Activated T-cell treated with anti-CD3 and anti-CD28 coated beads, Interleukin-2, amount 50 U/mL, for 72 hours (primary cell): ENCODE measurements around the gene GJD3. TPM values are rescaled to one million over a fixed set of nuclear protein-coding genes. Genes with fewer than 3 reads are reported as not detected.

Experiments
- ATAC-seq, 2 donors: fragments of 150-1000 bp; cut with Tn5 transposase; replicated peaks in 1 of 2; 2 replicates each; pipeline ENCODE4 v1.10.0; 2021; ENCODE audit warnings: moderate library complexity in 2 of 2, mild to moderate bottlenecking in 1 of 2
- DNase-seq, 2 donors: peaks; one replicate each; pipeline ENCODE4 v3.0.0; 2021 to 2022; ENCODE audit warnings: mixed read lengths in 1 of 2
- H3K27ac Mint-ChIP-seq: one replicate; pipeline ENCODE4 v1.8.0; 2022; ENCODE audit warnings: mild to moderate bottlenecking, moderate library complexity, mixed read lengths
- H3K27me3 Mint-ChIP-seq: one replicate; pipeline ENCODE4 v1.8.0; 2022; ENCODE audit warnings: low read depth, mixed read lengths
- H3K36me3 Mint-ChIP-seq, 2 donors: one replicate each; pipeline ENCODE4 v1.8.0; 2022; ENCODE audit warnings: mixed read lengths in 2 of 2, mild to moderate bottlenecking in 1 of 2; ENCODE audit not compliant: insufficient read depth in 2 of 2
- H3K4me1 Mint-ChIP-seq: one replicate; pipeline ENCODE4 v1.8.0; 2022; ENCODE audit warnings: low read depth, mixed read lengths
- H3K4me3 Mint-ChIP-seq, 2 donors: one replicate each; pipeline ENCODE4 v1.8.0; 2022; ENCODE audit warnings: mild to moderate bottlenecking in 2 of 2, mixed read lengths in 2 of 2, moderate library complexity in 2 of 2
- H3K9me3 Mint-ChIP-seq, 2 donors: one replicate each; pipeline ENCODE4 v1.8.0; 2022; ENCODE audit warnings: mixed read lengths in 2 of 2
- total RNA-seq, 2 donors: library from RNA; stranded (reverse); gene quantifications; one replicate each; pipeline ENCODE4 v1.2.3, GENCODE V29; 2022

The GJD3 gene
- total RNA-seq, 2 donors from 2014 or later: not detected

DNA sequence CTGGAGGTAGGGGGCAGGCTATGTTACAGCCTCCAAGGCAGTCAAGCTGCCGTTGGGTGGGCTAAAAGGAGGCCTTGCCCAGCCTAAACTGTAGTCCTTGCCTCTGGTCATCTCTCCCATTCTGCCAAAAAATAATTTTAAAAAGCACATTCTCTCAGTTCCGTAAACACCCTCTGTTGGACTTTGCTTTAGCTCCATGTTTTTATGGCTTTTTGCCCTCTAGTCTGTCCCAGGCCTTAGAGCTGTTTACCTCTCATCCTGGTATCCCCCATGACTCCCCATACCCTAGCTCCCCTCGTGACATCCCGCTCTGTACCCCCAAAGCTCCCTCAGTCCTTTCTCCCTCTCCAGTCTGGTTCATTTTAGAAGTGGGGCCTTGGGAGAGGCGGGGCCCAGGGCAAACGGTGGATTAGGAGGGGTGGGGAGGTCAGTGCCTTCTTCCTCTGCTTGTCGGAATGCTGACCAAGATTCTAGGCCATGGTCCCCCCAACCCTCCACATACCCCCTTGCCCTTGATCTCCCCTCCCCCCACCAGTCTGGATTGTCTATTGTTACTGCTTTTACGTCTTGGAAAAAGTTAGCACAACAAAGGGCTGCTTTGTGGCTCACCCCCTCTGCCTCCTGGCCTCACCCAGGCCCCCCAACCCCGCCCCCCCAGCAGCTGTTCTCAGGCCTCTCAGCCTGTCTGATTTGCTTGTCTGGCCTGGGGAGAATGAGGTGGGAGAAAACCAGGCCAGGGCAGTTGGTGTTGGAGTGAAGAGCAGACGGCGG lies 18.4 kb downstream of the GJD3 start:
- Mint-ChIP-seq H3K27me3 (no peaks in the 10 kb centered on the region), H3K9me3 (no peaks in the 10 kb centered on the region), H3K4me1 (peaks cover 57% of the 10 kb centered on the region), H3K27ac (peak overlapping the region; percentile 75), H3K4me3 (peak overlapping the region; percentile 47 to 80), H3K36me3 (no peaks in the 10 kb centered on the region)
- DNase-seq (no peak), ATAC-seq (no peak)

DNA sequence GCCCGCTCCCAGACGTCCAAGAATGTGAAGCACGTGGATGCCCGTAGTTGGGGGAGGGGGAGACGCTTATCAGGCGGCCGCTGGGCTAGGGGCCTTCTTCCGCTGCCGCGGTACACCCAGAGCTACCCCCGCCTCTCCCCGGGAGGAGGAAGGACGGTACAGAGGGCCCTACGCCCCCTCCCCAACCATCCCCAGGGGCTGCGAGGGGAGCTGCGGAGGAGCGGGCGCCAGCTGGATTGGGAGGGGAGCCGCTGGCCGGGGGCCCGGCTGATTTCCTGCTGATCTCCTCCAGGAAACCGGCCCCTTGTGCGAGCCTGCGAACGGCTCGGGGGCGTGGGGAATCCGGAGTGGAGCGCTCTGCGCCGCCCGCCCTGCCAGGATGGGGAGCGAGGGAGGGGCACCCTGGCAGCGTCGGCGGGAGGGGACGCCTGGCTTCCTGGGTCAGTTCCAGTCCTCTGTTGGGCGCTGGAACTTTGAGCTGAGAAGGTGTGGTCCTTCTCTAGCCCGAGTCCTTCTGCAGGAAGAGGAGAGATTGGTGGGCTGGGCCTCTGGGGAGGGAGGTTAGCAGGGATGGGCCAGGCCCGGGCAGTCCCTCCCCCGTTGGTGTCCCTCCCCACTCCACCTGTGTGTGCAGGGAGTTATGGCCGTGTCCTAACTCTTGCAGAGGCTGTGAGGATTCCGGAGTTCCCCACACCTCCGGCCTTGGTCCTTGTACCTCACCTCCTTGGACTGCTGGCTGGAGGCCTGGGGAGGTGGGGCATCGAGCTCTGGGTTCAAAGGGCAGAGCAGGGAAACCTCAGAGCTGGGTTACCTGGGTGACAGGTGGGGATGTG lies 19.2 kb downstream of the GJD3 start:
- Mint-ChIP-seq H3K4me3 (peak overlapping the region; percentile 56 to 80), H3K27me3 (no peaks in the 10 kb centered on the region), H3K4me1 (peaks cover 63% of the 10 kb centered on the region), H3K27ac (no peak overlapping the region), H3K36me3 (no peaks in the 10 kb centered on the region), H3K9me3 (no peaks in the 10 kb centered on the region)
- DNase-seq (peak in 1 of 2 donors; percentile 46), ATAC-seq (peak in 1 of 2 donors; percentile 10)

DNA sequence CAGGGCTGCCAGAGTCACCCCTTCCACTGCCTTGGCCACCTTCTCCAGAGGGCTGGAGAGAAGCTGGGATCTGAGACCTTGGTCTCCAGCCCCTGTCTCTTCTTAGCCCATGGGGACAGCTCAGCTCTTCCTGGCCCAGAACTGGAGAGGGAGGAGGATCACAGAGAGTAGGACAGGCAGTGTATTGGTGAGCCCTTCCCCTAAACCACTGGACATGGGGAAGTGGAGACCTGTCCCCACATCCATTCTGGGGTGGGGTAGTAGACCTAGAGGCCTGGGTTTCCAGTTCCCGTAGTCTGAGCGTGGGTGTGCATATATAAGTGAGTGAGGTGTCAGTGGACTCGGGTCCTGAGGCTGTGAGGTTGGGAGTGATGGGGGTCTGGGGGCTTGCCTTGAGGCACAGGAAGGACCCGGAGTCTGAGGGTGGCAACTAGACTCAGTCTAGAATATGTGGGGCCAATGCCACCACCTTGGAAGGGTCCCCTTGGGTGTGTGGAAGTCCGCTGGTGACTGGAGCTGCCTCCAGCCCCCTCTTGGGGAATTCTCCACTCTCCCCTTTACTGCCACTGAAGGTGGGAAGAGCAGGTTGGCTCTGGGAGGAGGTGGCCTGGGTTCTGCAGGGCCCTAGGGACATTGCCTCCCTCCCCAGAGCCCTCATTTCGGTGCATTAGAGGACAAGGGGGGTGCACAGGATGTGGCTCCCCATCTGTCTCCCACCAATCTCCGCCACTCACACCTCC lies 19.9 kb downstream of the GJD3 start:
- DNase-seq (no peak), ATAC-seq (no peak)
- no peaks in the 10 kb centered on the region for H3K27me3 Mint-ChIP-seq
- peak overlapping the region; percentile 56 to 80 for H3K4me3 Mint-ChIP-seq
- no peaks in the 10 kb centered on the region for H3K9me3 Mint-ChIP-seq
- no peak overlapping the region for H3K27ac Mint-ChIP-seq
- no peaks in the 10 kb centered on the region for H3K36me3 Mint-ChIP-seq
- H3K4me1 Mint-ChIP-seq: peaks cover 65% of the 10 kb centered on the region

DNA sequence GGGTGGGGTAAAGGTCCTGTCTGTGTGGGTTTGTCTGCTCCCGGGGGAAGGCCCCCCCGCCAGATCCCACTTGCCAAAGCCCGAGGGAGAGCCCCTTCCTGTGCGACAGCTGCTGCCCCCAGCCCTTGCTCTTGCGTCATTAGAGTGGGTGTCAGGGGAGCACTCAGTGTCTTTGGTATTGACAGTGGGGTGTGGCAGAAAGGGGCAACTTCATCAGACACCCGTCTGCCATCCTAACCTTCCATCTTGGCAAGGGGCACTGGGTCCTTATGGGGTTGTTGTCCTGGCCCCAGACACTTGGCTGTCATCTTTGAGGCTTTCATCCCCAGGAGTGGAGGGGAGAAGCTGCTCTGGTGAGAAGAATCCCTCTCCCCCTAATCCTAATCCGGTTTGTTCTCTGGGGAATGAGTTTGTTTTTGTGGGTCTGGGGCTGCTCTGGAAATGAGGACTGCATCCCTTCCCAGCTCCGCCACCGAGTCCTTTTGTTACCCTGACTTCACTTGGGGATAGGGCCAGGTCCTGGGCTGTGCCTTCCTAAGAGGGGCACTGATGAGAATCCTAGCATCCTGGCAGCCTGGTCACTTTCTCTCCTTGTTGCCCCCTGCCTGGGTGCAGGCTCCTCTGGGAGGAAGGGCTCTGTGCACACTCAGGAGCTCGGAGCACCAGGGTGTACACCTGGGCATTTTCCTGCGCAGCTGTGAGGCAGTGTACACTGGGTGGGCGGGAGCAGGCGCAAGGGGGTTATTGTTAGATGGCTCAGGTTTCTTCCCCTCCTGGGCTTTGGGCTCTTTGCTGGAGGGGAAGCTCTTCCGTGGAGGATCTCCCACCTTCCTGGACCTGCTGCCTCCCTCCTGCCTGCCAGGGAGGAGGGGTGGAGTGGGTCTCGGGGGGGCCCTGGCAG lies 21.1 kb downstream of the GJD3 start:
- Mint-ChIP-seq H3K9me3 (no peaks in the 10 kb centered on the region), H3K4me1 (peaks cover 73% of the 10 kb centered on the region), H3K27ac (no peak overlapping the region), H3K36me3 (no peaks in the 10 kb centered on the region), H3K27me3 (no peaks in the 10 kb centered on the region), H3K4me3 (peak overlapping the region; percentile 77 to 80)
- ATAC-seq: no peak
- no peak for DNase-seq

DNA sequence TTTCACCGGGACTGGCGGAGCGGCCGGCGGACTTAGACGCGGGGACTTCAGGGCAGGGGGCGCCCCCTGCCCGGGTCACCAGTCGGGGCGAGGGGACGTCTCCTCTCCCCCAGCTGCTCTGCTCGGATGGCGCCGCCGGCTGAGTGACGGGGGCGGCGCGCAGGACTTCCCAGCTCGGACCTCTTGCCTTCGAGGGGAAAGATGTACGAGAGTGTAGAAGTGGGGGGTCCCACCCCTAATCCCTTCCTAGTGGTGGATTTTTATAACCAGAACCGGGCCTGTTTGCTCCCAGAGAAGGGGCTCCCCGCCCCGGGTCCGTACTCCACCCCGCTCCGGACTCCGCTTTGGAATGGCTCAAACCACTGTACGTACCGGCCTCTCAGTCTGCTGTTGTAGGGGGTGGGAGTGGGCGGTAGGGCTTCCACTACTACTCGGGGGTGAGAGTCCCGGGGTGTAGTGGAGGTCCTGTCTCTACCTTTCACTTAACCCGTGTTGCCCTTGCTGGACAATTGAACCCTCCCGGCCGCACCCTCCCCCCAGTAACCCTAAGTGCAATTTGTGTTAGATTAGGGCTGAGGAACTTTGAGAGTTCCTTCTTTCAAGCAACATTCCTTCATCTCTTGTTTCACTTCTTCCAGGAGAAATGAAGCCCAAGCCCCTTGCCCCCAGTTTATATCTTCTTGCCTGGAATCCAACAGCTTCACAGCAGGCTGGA lies 21.9 kb downstream of the GJD3 start:
- Mint-ChIP-seq H3K27me3 (no peaks in the 10 kb centered on the region), H3K36me3 (peaks cover 0 to 2% of the 10 kb centered on the region in 2 donors), H3K27ac (peak overlapping the region; percentile 72), H3K4me1 (peaks cover 76% of the 10 kb centered on the region), H3K9me3 (no peaks in the 10 kb centered on the region), H3K4me3 (peak overlapping the region; percentile 77 to 80)
- DNase-seq (no peak), ATAC-seq (no peak)

DNA sequence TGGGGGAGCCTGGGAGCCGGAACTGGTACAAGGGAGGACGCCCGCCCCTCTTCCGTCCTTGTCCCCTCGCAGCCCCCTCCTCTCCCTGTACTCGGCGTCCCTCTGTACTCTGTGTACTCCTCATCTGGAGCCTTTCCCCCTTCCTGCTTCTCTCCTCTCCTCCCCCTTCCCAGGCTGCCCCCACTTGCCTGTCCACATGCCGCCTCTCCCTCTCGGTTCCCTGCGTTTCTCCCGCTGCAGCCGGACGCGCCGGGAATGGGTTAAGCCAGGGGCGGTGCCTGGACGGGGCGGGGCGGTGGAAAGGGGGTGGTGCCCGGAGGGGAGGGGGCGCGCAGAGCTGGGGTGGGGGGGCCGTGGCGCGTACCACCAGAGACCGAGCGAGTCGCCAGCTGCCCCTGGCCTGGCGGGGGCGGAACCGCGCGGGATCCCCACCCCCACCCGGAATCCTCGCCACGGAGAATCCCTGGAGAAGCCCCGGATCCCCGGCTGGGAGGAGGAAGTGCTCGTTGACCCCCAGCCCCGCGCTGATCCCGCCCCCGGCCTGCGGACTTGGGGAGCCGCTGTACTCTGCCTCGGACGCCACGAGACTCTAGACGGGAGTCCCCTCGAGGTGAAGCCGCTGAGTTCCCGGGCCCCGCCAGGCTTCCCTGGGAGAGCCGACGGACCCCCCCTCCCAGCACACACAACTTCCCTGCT lies 22.6 kb downstream of the GJD3 start:
- DNase-seq (peak in 1 of 2 donors; percentile 35), ATAC-seq (no peak)
- Mint-ChIP-seq H3K27me3 (no peaks in the 10 kb centered on the region), H3K4me1 (peaks cover 76% of the 10 kb centered on the region), H3K36me3 (peaks cover 0 to 5% of the 10 kb centered on the region in 2 donors), H3K27ac (no peak overlapping the region), H3K4me3 (peak overlapping the region; percentile 80), H3K9me3 (no peaks in the 10 kb centered on the region)

DNA sequence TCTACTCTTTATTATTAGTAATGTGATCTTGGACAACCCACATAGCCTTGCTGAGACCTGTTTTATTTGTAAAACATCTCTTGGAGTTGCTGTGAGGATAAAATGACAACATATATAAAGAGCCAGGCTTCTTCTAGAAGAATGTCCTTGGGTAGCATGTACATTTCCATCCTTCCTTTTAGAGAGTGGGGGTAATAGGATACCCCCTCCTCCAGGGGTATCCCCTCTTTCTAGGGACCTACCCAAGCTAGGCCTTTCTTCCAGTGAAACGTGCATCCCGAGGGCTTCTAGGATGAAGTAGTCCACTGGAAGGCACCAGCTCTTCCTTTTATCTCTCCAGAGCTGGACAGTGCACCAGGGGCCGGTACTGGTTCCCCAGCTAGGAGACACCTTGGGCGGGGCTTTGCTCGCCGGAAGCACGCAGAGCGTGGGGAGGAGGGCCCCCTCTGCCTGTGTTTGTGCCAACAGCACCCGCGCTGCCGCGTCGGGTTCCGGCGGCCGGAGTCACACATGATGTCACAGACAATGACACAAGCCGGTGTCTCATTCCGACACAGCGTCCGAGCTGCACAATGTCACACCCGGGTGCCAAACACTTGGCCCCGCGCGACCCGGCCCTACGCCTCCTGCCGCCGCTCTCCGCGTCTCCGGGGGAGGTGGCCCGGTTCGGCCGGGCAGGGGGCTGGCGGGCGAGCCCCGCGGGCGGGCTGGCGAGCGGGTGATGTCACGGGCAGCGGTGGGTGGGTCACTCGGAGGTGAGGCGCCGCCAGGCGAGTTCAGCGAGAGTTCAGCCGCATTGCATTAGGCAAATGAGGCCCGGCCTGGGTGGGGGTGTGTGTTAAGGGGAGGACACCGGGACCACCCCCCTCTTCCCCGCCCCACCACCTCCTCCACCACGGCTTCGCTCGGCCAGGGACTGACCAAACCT lies 23.4 kb downstream of the GJD3 start:
- peak; percentile 94 to 96 for ATAC-seq
- Mint-ChIP-seq H3K27ac (peak overlapping the region; percentile 75), H3K36me3 (peaks cover 0 to 5% of the 10 kb centered on the region in 2 donors), H3K9me3 (no peaks in the 10 kb centered on the region), H3K27me3 (no peaks in the 10 kb centered on the region), H3K4me1 (peaks cover 76% of the 10 kb centered on the region), H3K4me3 (peak overlapping the region; percentile 72 to 80)
- peak; percentile 92 to 93 for DNase-seq

DNA sequence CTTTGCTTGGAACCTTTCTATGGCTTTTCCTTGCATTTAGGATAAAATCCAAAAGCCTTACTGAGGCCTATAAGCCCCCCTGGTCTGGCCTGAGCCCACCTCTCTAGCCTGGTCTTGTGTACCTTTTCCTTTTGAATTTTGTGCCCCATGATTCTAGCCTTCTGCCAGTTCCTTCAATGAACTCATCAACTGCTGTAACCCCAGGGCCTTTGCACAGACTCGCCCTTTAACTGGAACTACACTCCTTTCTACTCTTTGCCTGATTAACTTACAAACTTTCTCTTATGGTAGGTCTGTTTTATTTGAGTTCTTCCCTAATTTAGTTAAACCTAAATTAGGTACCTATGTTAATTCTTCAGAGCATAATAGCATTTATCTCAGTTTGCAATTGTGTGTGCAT lies 24.2 kb downstream of the GJD3 start:
- Mint-ChIP-seq H3K9me3 (no peaks in the 10 kb centered on the region), H3K4me1 (peaks cover 68% of the 10 kb centered on the region), H3K4me3 (no peak overlapping the region), H3K27ac (peak overlapping the region; percentile 75), H3K27me3 (no peaks in the 10 kb centered on the region), H3K36me3 (peaks cover 0 to 5% of the 10 kb centered on the region in 2 donors)
- DNase-seq: no peak
- ATAC-seq: no peak

DNA sequence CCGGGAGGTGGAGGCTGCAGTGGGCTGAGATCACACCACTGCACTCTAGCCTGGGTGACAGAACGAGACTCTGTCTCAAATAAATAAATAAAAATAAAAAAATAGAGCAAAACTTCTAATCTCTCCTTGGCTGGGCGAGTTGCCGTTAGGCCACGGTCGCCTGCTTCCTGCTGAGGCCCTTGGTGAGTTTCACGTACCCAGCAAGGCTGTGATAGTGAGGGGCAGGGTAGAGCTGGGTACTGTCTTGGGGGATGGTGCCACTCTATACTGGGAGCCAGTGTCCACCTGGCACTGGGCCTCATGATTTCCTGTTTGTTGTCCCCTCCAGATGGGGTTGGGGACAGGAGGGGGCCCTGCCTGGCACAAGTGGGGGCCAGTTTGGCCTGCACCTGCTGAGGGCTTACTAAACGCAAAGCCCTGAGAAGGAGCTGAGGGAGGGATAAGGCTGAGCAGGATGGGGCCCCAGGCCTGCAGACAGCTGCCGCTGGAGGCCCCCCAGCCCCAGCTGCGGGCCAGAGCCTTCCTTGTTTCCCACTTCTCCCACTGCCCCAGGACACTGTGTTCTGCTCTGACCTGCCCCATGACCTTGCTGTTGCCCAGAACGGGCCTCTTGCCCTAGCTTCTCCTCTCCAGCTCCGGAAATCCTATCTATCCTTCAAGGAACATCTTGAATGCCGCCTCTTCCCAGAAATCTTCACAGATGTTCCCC lies 25.4 kb downstream of the GJD3 start:
- Mint-ChIP-seq H3K9me3 (no peaks in the 10 kb centered on the region), H3K27ac (peak overlapping the region; percentile 52), H3K36me3 (peaks cover 0 to 5% of the 10 kb centered on the region in 2 donors), H3K4me3 (no peak overlapping the region), H3K4me1 (peaks cover 62% of the 10 kb centered on the region), H3K27me3 (no peaks in the 10 kb centered on the region)
- no peak for ATAC-seq
- DNase-seq: no peak

DNA sequence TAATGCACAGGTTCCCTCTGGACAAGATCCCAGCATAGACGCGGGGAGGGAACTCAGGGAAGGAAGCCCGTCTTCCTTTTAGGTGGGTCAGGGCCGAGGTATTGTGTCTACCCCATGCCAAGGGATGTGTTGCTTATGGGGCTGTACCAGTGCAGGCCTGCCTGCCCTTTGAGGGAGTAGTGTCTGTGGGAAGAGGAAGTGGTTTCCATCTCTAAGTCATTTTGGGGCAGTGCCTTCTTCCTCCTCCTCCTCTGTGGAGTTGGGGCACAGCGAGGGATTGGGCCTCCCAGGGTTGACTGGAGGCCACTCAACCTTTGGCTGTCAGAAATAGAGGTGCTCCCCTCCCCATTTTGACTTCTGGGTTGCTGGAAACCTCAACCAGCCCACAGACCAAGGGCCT lies 26.5 kb downstream of the GJD3 start:
- Mint-ChIP-seq H3K36me3 (peaks cover 0 to 9% of the 10 kb centered on the region in 2 donors), H3K4me1 (peaks cover 57% of the 10 kb centered on the region), H3K9me3 (no peaks in the 10 kb centered on the region), H3K27ac (peak overlapping the region; percentile 73), H3K27me3 (no peaks in the 10 kb centered on the region), H3K4me3 (peak overlapping the region in 1 of 2 donors; percentile 50)
- ATAC-seq (no peak), DNase-seq (no peak)
